Thyroid gland (tissue), 4 donors: ENCODE results near the gene PTDSS2.
"Not testable (repeated sequence)": the region's sequence is repeated elsewhere in the genome, so short reads cannot be mapped to it uniquely, and the experiment has no call there.

Source experiments
- POLR2A ChIP-seq, 2 donors: fragments of 450-650 bp; IDR thresholded peaks; one replicate each; pipeline ENCODE4 v1.6.1; 2017; ENCODE audit warnings: antibody characterized with exemption in 2 of 2, mild to moderate bottlenecking in 2 of 2, moderate library complexity in 1 of 2
- TF ChIP-seq, protein P1 (sequence below), 6 experiments: fragments of 200-600 bp in 3 of 6; fragments of 450-650 bp in 3 of 6; sonication (generic) in 3 of 6; IDR thresholded peaks; one replicate each; pipeline ENCODE4 v1.5.1; 2016 to 2019; ENCODE audit warnings: antibody characterized with exemption in 6 of 6, mild to moderate bottlenecking in 2 of 6, inconsistent platforms in 1 of 6, moderate library complexity in 1 of 6

DNA sequence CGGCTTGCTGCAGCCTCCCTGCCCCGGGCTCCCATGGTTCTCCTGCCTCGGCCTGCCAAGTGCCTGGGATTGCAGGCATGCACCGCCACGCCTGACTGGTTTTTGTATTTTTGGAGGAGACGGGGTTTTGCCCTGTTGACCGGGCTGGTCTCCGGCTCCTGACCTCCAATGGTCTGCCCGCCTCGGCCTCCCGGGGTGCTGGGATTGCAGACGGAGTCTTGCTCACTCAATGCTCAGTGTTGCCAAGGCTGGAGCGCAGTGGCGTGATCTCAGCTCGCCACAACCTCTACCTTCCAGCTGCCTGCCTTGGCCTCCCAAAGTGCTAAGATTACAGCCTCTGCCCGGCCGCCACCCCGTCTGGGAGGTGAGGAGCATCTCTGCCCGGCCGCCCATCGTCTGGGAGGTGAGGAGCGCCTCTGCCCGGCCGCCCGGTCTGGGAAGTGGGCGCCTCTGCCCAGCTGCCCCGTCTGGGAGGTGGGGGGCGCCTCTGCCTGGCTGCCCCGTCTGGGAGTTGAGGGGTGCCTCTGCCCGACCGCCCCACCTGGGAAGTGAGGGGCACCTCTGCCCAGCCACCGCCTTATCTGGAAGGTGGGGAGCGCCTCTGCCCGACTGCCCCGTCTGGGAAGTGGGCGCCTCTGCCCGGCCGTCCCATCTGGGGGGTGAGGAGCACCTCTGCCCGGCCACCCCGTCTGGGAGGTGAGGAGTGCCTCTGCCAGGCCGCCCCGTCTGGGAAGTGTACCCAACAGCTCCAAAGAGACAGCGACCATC is 67.0 kb downstream of the PTDSS2 start:
- TF ChIP-seq, protein P1, sequence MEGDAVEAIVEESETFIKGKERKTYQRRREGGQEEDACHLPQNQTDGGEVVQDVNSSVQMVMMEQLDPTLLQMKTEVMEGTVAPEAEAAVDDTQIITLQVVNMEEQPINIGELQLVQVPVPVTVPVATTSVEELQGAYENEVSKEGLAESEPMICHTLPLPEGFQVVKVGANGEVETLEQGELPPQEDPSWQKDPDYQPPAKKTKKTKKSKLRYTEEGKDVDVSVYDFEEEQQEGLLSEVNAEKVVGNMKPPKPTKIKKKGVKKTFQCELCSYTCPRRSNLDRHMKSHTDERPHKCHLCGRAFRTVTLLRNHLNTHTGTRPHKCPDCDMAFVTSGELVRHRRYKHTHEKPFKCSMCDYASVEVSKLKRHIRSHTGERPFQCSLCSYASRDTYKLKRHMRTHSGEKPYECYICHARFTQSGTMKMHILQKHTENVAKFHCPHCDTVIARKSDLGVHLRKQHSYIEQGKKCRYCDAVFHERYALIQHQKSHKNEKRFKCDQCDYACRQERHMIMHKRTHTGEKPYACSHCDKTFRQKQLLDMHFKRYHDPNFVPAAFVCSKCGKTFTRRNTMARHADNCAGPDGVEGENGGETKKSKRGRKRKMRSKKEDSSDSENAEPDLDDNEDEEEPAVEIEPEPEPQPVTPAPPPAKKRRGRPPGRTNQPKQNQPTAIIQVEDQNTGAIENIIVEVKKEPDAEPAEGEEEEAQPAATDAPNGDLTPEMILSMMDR (IDR thresholded peaks at IDR 0.05), result not testable (repeated sequence)
- not testable (repeated sequence) for TF ChIP-seq POLR2A (IDR thresholded peaks at IDR 0.05)
